HG03460 (cell line): ENCODE results near the gene KLK1.

Experiments used
- ATAC-seq: cut with Tn5 transposase; IDR thresholded peaks from one replicate; pipeline ENCODE4 v1.9.1; 2021; ENCODE audit not compliant: unreplicated experiment

The KLK1 gene

GRCh38 chr19:50823389-50824042 is at the start of gene KLK1:
Gene KLK1, minus strand, starts transcription at chr19:50823787. Its CDS starts 39 bp downstream, at chr19:50823748.
- no peak for ATAC-seq

- no peak for ATAC-seq
Measured at GRCh38 chr19:50873056-50873455, 49.5 kb upstream of the KLK1 start, which contains the start of gene KLK2. Gene KLK2, plus strand, starts transcription at chr19:50873439. Its CDS starts 35 bp downstream, at chr19:50873474.

- no peak for ATAC-seq
Measured at GRCh38 chr19:50870417-50871089, 47.0 kb upstream of the KLK1 start.

GRCh38 chr19:50869479-50869878 is 45.9 kb upstream of the KLK1 start:
- ATAC-seq = no peak

- no peak for ATAC-seq
Measured at GRCh38 chr19:50861496-50862286, 38.1 kb upstream of the KLK1 start.

GRCh38 chr19:50861010-50861409 is 37.4 kb upstream of the KLK1 start:
- ATAC-seq = no peak

GRCh38 chr19:50859849-50860248 is 36.3 kb upstream of the KLK1 start:
- ATAC-seq = no peak

- ATAC-seq = no peak
Measured at GRCh38 chr19:50858886-50859285, 35.3 kb upstream of the KLK1 start.

- no peak for ATAC-seq
Measured at GRCh38 chr19:50857366-50857765, 33.8 kb upstream of the KLK1 start.

GRCh38 chr19:50854636-50855410 is 31.2 kb upstream of the KLK1 start, which contains the start of gene KLK3:
Gene KLK3, plus strand, starts transcription at chr19:50854915. Its CDS starts 41 bp downstream, at chr19:50854956.
- ATAC-seq = no peak

- no peak for ATAC-seq
Measured at GRCh38 chr19:50851620-50852019, 28.0 kb upstream of the KLK1 start.

- no peak for ATAC-seq
Measured at GRCh38 chr19:50850738-50851137, 27.2 kb upstream of the KLK1 start.

GRCh38 chr19:50844296-50844935 is 20.8 kb upstream of the KLK1 start:
- ATAC-seq = no peak

- ATAC-seq = no peak
Measured at GRCh38 chr19:50843701-50844221, 20.2 kb upstream of the KLK1 start.

- no peak for ATAC-seq
Measured at GRCh38 chr19:50843205-50843604, 19.6 kb upstream of the KLK1 start.

GRCh38 chr19:50842130-50842529 is 18.5 kb upstream of the KLK1 start:
- no peak for ATAC-seq

GRCh38 chr19:50839712-50840655 is 16.4 kb upstream of the KLK1 start:
- ATAC-seq = no peak

GRCh38 chr19:50838239-50838638 is 14.7 kb upstream of the KLK1 start:
- ATAC-seq = no peak

- no peak for ATAC-seq
Measured at GRCh38 chr19:50837300-50837699, 13.7 kb upstream of the KLK1 start.
